HCT116 (cell line): ENCODE results near the gene KCTD17. TPM values are rescaled to one million over a fixed set of nuclear protein-coding genes. Genes with fewer than 3 reads are reported as not detected.

ENCODE experiments used
- ATAC-seq: fragments of 200-7000 bp; cut with Tn5 transposase; 2 replicates; pipeline ENCODE4 v1.9.1; 2020; ENCODE audit warnings: mild to moderate bottlenecking, moderate library complexity
- BruUV-seq: library from RNA; stranded (reverse); fragments of 400-500 nt; replicated peaks from 2 replicates; lab custom pipeline; 2021; lab: Mats Ljungman, UMichigan
- CTCF ChIA-PET: fragments of 300-600 bp; sonication (Branson Sonifier 250); formaldehyde crosslinking; loops from one replicate; lab custom pipeline; 2021; ENCODE audit warnings: antibody characterized with exemption; lab: Charles Lee
- POLR2A ChIA-PET: fragments of 300-600, 350-600 bp; sonication (Branson Sonifier 250); formaldehyde crosslinking; loops from one replicate; lab custom pipeline; 2021; ENCODE audit warnings: antibody characterized with exemption; lab: Charles Lee
- RAD21 ChIA-PET, 2 experiments: fragments of 300-600 bp; sonication (Branson Sonifier 250); formaldehyde crosslinking; loops; one replicate each; lab custom pipeline; 2023; ENCODE audit warnings: low total read pairs in 2 of 2; ENCODE audit not compliant: uncharacterized antibody in 2 of 2, unreplicated experiment in 2 of 2, low non-redundant PET in 1 of 2; lab: Charles Lee
- DNase-seq: peaks from one replicate; pipeline ENCODE4 v3.0.0-alpha.2; 2010; ENCODE audit warnings: low read depth, low spot score
- H2AFZ ChIP-seq: fragments of 200-600 bp; shearing (Covaris generic), sonication (generic); 2 replicates; pipeline ENCODE4 v1.6.1; 2017; ENCODE audit warnings: low read depth, mixed run types, mixed read lengths, antibody characterized with exemption, low read length; ENCODE audit not compliant: poor library complexity, severe bottlenecking
- H3K27ac ChIP-seq: 2 replicates; pipeline ENCODE4 v1.5.1; 2012; ENCODE audit warnings: low read depth, low read length
- H3K27me3 ChIP-seq: fragments of 200-600 bp; sonication (generic); 2 replicates; pipeline ENCODE4 v1.6.1; 2016; ENCODE audit warnings: mixed run types, low read length, mixed read lengths; ENCODE audit not compliant: insufficient read depth
- H3K36me3 ChIP-seq, 2 experiments: fragments of 200-500 bp in 1 of 2; fragments of 200-600 bp in 1 of 2; sonication (Bioruptor generic) in 1 of 2; sonication (generic) in 1 of 2; 2 replicates each; pipeline versions ENCODE4 v1.5.1 to v1.6.1; 2014 to 2016; ENCODE audit warnings: low read length in 2 of 2, inconsistent platforms in 1 of 2, mixed read lengths in 1 of 2, mixed run types in 1 of 2; ENCODE audit not compliant: insufficient read depth in 2 of 2, control insufficient read depth in 1 of 2
- H3K4me1 ChIP-seq, 2 experiments: fragments of 200-600 bp in 1 of 2; sonication (generic) in 1 of 2; 2 replicates each; pipeline versions ENCODE4 v1.5.1 to v1.6.1; 2012 to 2017; ENCODE audit warnings: low read length in 2 of 2, inconsistent platforms in 1 of 2, mild to moderate bottlenecking in 1 of 2, mixed read lengths in 1 of 2, mixed run types in 1 of 2, moderate library complexity in 1 of 2; ENCODE audit not compliant: insufficient read depth in 2 of 2, control insufficient read depth in 1 of 2
- H3K4me2 ChIP-seq: fragments of 200-600 bp; sonication (generic); 2 replicates; pipeline ENCODE4 v1.6.1; 2017; ENCODE audit warnings: mixed run types, low read length, mixed read lengths
- H3K4me3 ChIP-seq, 2 experiments: fragments of 200-600 bp in 1 of 2; sonication (generic) in 1 of 2; replicated peaks in 1 of 2; 2 replicates each; pipeline ENCODE4 v1.5.1; 2011 to 2016; ENCODE audit warnings: low read length in 2 of 2, control low read depth in 1 of 2, low read depth in 1 of 2, mild to moderate bottlenecking in 1 of 2, mixed read lengths in 1 of 2, mixed run types in 1 of 2
- H3K79me2 ChIP-seq: fragments of 200-600 bp; sonication (generic); 2 replicates; pipeline ENCODE4 v1.6.1; 2017; ENCODE audit warnings: mild to moderate bottlenecking, mixed run types, low read length, moderate library complexity, mixed read lengths; ENCODE audit not compliant: insufficient read depth
- H3K9ac ChIP-seq: fragments of 200-600 bp; sonication (generic); 2 replicates; pipeline ENCODE4 v1.6.1; 2016; ENCODE audit warnings: low read length, mixed read lengths
- H3K9me2 ChIP-seq: fragments of 200-600 bp; sonication (generic), shearing (Covaris generic); 2 replicates; pipeline ENCODE4 v1.6.1; 2017; ENCODE audit warnings: mixed run types, mild to moderate bottlenecking, moderate library complexity; ENCODE audit not compliant: insufficient read depth
- H3K9me3 ChIP-seq, 2 experiments: fragments of 200-500 bp in 1 of 2; fragments of 200-600 bp in 1 of 2; sonication (Bioruptor generic) in 1 of 2; sonication (generic) in 1 of 2; 2 replicates each; pipeline ENCODE4 v1.6.1; 2014 to 2017; ENCODE audit warnings: low read length in 2 of 2, mixed read lengths in 2 of 2, inconsistent platforms in 1 of 2, low read depth in 1 of 2, mild to moderate bottlenecking in 1 of 2, mixed run types in 1 of 2, moderate library complexity in 1 of 2; ENCODE audit not compliant: control insufficient read depth in 1 of 2, insufficient read depth in 1 of 2
- H4K20me1 ChIP-seq: fragments of 200-600 bp; sonication (generic), shearing (Covaris generic); 2 replicates; pipeline ENCODE4 v1.6.1; 2017; ENCODE audit warnings: mixed run types, mild to moderate bottlenecking, moderate library complexity; ENCODE audit not compliant: insufficient read depth
- CBX3 ChIP-seq: IDR thresholded peaks from 2 replicates; pipeline ENCODE4 v1.6.1; 2012; ENCODE audit warnings: low read depth
- CEBPB ChIP-seq: IDR thresholded peaks from 2 replicates; pipeline ENCODE4 v1.6.1; 2012; ENCODE audit warnings: low read depth
- ELF1 ChIP-seq: IDR thresholded peaks from 2 replicates; pipeline ENCODE4 v1.6.1; 2012; ENCODE audit warnings: low read depth, borderline replicate concordance
- EZH2 ChIP-seq: fragments of 200-600 bp; sonication (generic); IDR thresholded peaks from 2 replicates; pipeline ENCODE4 v1.6.1; 2017; ENCODE audit warnings: antibody characterized with exemption, mixed run types
- EZH2phosphoT487 ChIP-seq: fragments of 200-600 bp; IDR thresholded peaks from 2 replicates; pipeline ENCODE4 v1.6.1; 2018; ENCODE audit warnings: antibody characterized with exemption, borderline replicate concordance
- SIN3A ChIP-seq: IDR thresholded peaks from 2 replicates; pipeline ENCODE4 v1.6.1; 2012; ENCODE audit warnings: low read depth
- SP1 ChIP-seq: IDR thresholded peaks from 2 replicates; pipeline ENCODE4 v1.6.1; 2012; ENCODE audit warnings: low read depth
- TCF7L2 ChIP-seq: IDR thresholded peaks from 2 replicates; pipeline ENCODE4 v1.7.0; 2011; ENCODE audit warnings: borderline replicate concordance, inconsistent platforms; ENCODE audit not compliant: insufficient read depth, insufficient read length; ENCODE audit errors: extremely low read depth
- YY1 ChIP-seq: IDR thresholded peaks from 2 replicates; pipeline ENCODE4 v1.6.1; 2011; ENCODE audit warnings: low read length, low read depth, moderate library complexity, mild to moderate bottlenecking; ENCODE audit not compliant: insufficient replicate concordance; ENCODE audit errors: extremely low read depth
- ZFX ChIP-seq: fragments of 450-650 bp; IDR thresholded peaks from 2 replicates; pipeline ENCODE4 v1.6.1; 2017
- ZNF274 ChIP-seq: fragments of 200-500 bp; sonication (Bioruptor generic); IDR thresholded peaks from 2 replicates; pipeline ENCODE4 v1.6.1; 2014; ENCODE audit warnings: mild to moderate bottlenecking, low read depth, low read length, inconsistent platforms
- intact Hi-C: fragments of 100-400 bp; cut with micrococcal nuclease; formaldehyde crosslinking; loops from 2 replicates; pipeline ENCODE4 v1.10.0; 2022
- total RNA-seq: library from RNA; stranded (reverse); gene quantifications from one replicate; pipeline ENCODE4 v1.2.1, GENCODE V29; 2021; ENCODE audit not compliant: unreplicated experiment
- TF ChIP-seq, protein P1 (sequence below): IDR thresholded peaks from 2 replicates; pipeline ENCODE4 v1.6.1; 2012; ENCODE audit warnings: low read depth
- TF ChIP-seq, protein P2 (sequence below), 3 experiments: fragments of 200-600 bp in 1 of 3; sonication (generic) in 1 of 3; IDR thresholded peaks in 2 of 3; conservative IDR thresholded peaks in 1 of 3; 2 replicates each; pipeline ENCODE4 v1.5.1; 2012 to 2017; ENCODE audit warnings: low read depth in 2 of 3, low read length in 2 of 3, antibody characterized with exemption in 1 of 3, borderline replicate concordance in 1 of 3, control low read depth in 1 of 3, mild to moderate bottlenecking in 1 of 3, mixed read lengths in 1 of 3, mixed run types in 1 of 3, moderate library complexity in 1 of 3; ENCODE audit not compliant: insufficient read depth in 1 of 3
- TF ChIP-seq, protein P3 (sequence below): IDR thresholded peaks from 2 replicates; pipeline ENCODE4 v1.6.1; 2011; ENCODE audit warnings: mild to moderate bottlenecking, low read length, moderate library complexity; ENCODE audit not compliant: insufficient replicate concordance; ENCODE audit errors: extremely low read depth
- TF ChIP-seq, protein P4 (sequence below): IDR thresholded peaks from 2 replicates; pipeline ENCODE4 v1.6.1; 2012

Gene KCTD17
- total RNA-seq, 1 experiment from 2014 or later: 23.4 TPM

DNA sequence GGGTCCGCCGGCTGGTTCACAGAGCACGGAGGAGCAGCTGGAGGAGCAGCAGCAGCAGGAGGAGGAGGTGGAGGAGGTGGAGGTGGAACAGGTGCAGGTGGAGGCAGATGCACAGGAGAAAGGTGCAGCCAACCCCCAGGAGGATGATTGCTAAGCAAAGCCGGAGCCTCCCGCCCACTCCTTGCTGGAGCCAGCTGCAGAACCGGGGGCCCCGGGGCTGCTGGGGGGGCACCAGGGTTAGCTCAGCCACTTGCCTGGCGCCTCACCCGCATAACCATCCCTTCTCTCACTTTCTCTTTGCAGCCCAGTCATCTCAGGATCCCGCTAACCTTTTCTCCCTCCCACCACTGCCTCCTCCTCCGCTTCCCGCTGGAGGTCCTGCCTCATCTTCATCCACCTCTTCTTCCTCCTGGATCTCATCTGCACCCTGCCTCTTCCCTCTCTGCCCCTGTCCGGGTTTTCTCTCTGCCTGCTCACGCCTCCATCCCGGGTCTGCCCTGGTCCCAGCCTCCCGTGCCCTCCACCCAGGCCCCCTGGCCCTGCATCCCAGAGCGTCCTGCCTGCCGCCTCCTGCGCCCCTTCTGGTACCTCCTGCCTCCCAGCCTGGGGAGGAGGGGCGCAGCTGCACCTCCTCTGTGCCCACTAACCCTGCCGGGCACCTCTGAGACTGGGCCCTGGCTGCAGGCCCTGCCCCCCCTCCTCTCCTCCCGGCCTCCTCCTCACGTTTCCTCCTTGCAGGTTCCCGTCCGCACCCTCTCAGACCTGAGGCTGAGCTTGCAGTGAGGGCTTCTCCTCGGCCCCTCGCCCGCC, 9.5 kb downstream of the KCTD17 start:
- TF ChIP-seq EZH2phosphoT487 (no peak), EZH2 (no peak), SP1 (no peak), ZNF274 (no peak), TCF7L2 (no peak), ELF1 (no peak), CBX3 (no peak), ZFX (no peak), SIN3A (no peak), YY1 (no peak), CEBPB (no peak)
- TF ChIP-seq, protein P1, sequence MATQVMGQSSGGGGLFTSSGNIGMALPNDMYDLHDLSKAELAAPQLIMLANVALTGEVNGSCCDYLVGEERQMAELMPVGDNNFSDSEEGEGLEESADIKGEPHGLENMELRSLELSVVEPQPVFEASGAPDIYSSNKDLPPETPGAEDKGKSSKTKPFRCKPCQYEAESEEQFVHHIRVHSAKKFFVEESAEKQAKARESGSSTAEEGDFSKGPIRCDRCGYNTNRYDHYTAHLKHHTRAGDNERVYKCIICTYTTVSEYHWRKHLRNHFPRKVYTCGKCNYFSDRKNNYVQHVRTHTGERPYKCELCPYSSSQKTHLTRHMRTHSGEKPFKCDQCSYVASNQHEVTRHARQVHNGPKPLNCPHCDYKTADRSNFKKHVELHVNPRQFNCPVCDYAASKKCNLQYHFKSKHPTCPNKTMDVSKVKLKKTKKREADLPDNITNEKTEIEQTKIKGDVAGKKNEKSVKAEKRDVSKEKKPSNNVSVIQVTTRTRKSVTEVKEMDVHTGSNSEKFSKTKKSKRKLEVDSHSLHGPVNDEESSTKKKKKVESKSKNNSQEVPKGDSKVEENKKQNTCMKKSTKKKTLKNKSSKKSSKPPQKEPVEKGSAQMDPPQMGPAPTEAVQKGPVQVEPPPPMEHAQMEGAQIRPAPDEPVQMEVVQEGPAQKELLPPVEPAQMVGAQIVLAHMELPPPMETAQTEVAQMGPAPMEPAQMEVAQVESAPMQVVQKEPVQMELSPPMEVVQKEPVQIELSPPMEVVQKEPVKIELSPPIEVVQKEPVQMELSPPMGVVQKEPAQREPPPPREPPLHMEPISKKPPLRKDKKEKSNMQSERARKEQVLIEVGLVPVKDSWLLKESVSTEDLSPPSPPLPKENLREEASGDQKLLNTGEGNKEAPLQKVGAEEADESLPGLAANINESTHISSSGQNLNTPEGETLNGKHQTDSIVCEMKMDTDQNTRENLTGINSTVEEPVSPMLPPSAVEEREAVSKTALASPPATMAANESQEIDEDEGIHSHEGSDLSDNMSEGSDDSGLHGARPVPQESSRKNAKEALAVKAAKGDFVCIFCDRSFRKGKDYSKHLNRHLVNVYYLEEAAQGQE: no peak
- TF ChIP-seq, protein P2, sequence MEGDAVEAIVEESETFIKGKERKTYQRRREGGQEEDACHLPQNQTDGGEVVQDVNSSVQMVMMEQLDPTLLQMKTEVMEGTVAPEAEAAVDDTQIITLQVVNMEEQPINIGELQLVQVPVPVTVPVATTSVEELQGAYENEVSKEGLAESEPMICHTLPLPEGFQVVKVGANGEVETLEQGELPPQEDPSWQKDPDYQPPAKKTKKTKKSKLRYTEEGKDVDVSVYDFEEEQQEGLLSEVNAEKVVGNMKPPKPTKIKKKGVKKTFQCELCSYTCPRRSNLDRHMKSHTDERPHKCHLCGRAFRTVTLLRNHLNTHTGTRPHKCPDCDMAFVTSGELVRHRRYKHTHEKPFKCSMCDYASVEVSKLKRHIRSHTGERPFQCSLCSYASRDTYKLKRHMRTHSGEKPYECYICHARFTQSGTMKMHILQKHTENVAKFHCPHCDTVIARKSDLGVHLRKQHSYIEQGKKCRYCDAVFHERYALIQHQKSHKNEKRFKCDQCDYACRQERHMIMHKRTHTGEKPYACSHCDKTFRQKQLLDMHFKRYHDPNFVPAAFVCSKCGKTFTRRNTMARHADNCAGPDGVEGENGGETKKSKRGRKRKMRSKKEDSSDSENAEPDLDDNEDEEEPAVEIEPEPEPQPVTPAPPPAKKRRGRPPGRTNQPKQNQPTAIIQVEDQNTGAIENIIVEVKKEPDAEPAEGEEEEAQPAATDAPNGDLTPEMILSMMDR (IDR thresholded peaks at IDR 0.05 in 2 of 3, conservative IDR thresholded peaks at IDR 0.05 in 1 of 3; ENCODE audit: borderline replicate concordance in 1 of 3, insufficient read depth in 1 of 3, low read depth in 2 of 3, low read length in 2 of 3): no peak
- TF ChIP-seq, protein P3, sequence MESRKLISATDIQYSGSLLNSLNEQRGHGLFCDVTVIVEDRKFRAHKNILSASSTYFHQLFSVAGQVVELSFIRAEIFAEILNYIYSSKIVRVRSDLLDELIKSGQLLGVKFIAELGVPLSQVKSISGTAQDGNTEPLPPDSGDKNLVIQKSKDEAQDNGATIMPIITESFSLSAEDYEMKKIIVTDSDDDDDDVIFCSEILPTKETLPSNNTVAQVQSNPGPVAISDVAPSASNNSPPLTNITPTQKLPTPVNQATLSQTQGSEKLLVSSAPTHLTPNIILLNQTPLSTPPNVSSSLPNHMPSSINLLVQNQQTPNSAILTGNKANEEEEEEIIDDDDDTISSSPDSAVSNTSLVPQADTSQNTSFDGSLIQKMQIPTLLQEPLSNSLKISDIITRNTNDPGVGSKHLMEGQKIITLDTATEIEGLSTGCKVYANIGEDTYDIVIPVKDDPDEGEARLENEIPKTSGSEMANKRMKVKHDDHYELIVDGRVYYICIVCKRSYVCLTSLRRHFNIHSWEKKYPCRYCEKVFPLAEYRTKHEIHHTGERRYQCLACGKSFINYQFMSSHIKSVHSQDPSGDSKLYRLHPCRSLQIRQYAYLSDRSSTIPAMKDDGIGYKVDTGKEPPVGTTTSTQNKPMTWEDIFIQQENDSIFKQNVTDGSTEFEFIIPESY: no peak
- TF ChIP-seq, protein P4, sequence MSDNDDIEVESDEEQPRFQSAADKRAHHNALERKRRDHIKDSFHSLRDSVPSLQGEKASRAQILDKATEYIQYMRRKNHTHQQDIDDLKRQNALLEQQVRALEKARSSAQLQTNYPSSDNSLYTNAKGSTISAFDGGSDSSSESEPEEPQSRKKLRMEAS: no peak
- TF ChIP-seq, all 23 proteins: peak for 0
- Histone ChIP-seq H3K4me1 (peaks cover 0 to 4% of the 10 kb centered on the region in 2 experiments; a peak in 1 of 4 replicates), H3K4me2 (no peak overlapping the region), H4K20me1 (no peaks in the 10 kb centered on the region), H3K9ac (no peak overlapping the region), H2AFZ (no peak overlapping the region), H3K36me3 (peaks cover 0 to 2% of the 10 kb centered on the region in 2 experiments; a peak in 1 of 4 replicates), H3K79me2 (no peaks in the 10 kb centered on the region), H3K27ac (no peak overlapping the region), H3K9me3 (no peaks in the 10 kb centered on the region), H3K4me3 (no peak overlapping the region), H3K9me2 (no peaks in the 10 kb centered on the region), H3K27me3 (no peaks in the 10 kb centered on the region)
- ChIA-PET RAD21 (no interaction called here), POLR2A (no interaction called here), CTCF (no interaction called here)
- intact Hi-C loops: no loop called here
- BruUV-seq: no TSS peak
- DNase-seq (no peak), ATAC-seq (no peak)
